ENCODE results near the gene HDAC4.

DNA sequence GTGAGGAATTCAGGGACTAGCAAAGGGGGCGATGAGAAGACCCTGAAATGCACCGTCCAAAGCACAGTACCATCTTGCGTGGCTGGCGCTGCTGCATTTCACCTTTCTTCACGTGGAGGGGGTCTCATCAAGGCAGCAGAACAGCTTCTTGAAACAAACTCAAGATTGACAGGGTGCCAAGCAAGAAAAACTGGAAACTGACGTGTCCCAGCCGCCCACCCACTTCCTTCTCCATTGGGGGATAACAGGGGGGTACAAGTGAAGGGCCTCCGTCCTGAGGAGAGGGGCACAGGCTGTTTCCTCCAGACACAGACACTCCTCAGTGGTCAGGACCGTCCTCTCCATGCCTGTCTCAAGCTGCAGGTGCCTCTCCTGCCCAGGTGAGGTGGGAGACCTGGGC is 32.5 kb downstream of the HDAC4 start:
- no peak for TF ChIP-seq ZFX (IDR thresholded peaks at IDR 0.05; ENCODE audit: borderline replicate concordance)
- TF ChIP-seq, protein P1, sequence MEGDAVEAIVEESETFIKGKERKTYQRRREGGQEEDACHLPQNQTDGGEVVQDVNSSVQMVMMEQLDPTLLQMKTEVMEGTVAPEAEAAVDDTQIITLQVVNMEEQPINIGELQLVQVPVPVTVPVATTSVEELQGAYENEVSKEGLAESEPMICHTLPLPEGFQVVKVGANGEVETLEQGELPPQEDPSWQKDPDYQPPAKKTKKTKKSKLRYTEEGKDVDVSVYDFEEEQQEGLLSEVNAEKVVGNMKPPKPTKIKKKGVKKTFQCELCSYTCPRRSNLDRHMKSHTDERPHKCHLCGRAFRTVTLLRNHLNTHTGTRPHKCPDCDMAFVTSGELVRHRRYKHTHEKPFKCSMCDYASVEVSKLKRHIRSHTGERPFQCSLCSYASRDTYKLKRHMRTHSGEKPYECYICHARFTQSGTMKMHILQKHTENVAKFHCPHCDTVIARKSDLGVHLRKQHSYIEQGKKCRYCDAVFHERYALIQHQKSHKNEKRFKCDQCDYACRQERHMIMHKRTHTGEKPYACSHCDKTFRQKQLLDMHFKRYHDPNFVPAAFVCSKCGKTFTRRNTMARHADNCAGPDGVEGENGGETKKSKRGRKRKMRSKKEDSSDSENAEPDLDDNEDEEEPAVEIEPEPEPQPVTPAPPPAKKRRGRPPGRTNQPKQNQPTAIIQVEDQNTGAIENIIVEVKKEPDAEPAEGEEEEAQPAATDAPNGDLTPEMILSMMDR (IDR thresholded peaks at IDR 0.05) = no peak

All from 22Rv1 (cell line).